Lower leg skin (tissue), 4 donors: ENCODE data around the gene MILR1. TPM values are rescaled to one million over a fixed set of nuclear protein-coding genes. Genes with fewer than 3 reads are reported as not detected.

Experiments used
- DNase-seq, 2 donors: peaks; one replicate each; pipeline ENCODE4 v3.0.0-alpha.2; 2019; ENCODE audit warnings: low spot score in 2 of 2
- H3K4me3 ChIP-seq: fragments of 200-600 bp; sonication (generic); 2 replicates; pipeline ENCODE4 v1.5.1; 2017; ENCODE audit warnings: mild to moderate bottlenecking, low read depth; ENCODE audit not compliant: poor library complexity, severe bottlenecking
- CTCF ChIP-seq, 3 donors: fragments of 450-650 bp; IDR thresholded peaks; one replicate each; pipeline ENCODE4 v1.5.1; 2016; ENCODE audit warnings: antibody characterized with exemption in 3 of 3, mild to moderate bottlenecking in 3 of 3, moderate library complexity in 2 of 3
- POLR2A ChIP-seq, 2 donors: fragments of 450-650 bp; IDR thresholded peaks; one replicate each; pipeline ENCODE4 v1.6.1; 2016 to 2017; ENCODE audit warnings: antibody characterized with exemption in 2 of 2, mild to moderate bottlenecking in 1 of 2, moderate library complexity in 1 of 2
- WGBS, 2 donors: methylation state at CpG; one replicate each; pipeline ENCODE4 v1.1.5; 2018; 5-methylcytosine and 5-hydroxymethylcytosine counted together
- intact Hi-C: fragments of 100-400 bp; cut with DNase I; formaldehyde crosslinking; loops from one replicate; pipeline ENCODE4 v1.15.0; 2023; ENCODE audit warnings: low total_unique reads
- total RNA-seq, 4 donors: library from RNA; depleted of rRNA; stranded (reverse); fragments of >200 nt; gene quantifications; one replicate each; pipeline ENCODE4 v1.1.0, GENCODE V29; 2016

The MILR1 gene
- total RNA-seq, 4 donors from 2014 or later, result 1.8 TPM; not detected in 3

GRCh38 chr17:64500862-64501765 lies 52.2 kb downstream of the MILR1 start:
- intact Hi-C loops, result no loop called here

GRCh38 chr17:64502021-64502420 lies 53.1 kb downstream of the MILR1 start:
- no peak overlapping the region for H3K4me3 ChIP-seq
- TF ChIP-seq POLR2A (IDR thresholded peaks at IDR 0.05) (no peak), CTCF (IDR thresholded peaks at IDR 0.05) (no peak)
- 72 to 79% methylated on average over 3 of the region's 3 CpGs for WGBS, 2 donors
- DNase-seq, result no peak
- intact Hi-C loops, result no loop called here

More at GRCh38 chr17:64500862-64501765, 52.2 kb downstream of the MILR1 start:
- no peak for DNase-seq
- TF ChIP-seq CTCF (IDR thresholded peaks at IDR 0.05) (no peak), POLR2A (IDR thresholded peaks at IDR 0.05) (no peak)
- no peak overlapping the region for H3K4me3 ChIP-seq
- 58 to 59% methylated on average over 11 of the region's 11 CpGs for WGBS, 2 donors

- TF ChIP-seq POLR2A (IDR thresholded peaks at IDR 0.05), result no peak
- TF ChIP-seq CTCF (IDR thresholded peaks at IDR 0.05), result no peak
- H3K4me3 ChIP-seq, result no peak overlapping the region
- 77 to 81% methylated on average over 2 of the region's 2 CpGs for WGBS, 2 donors
- no peak for DNase-seq
- intact Hi-C loops, result no loop called here
These were observed 53.9 kb downstream of the MILR1 start for GRCh38 chr17:64502809-64503208.

- DNase-seq, result no peak
- intact Hi-C loops, result no loop called here
- TF ChIP-seq CTCF (IDR thresholded peaks at IDR 0.05) (no peak), POLR2A (IDR thresholded peaks at IDR 0.05) (no peak)
- WGBS, 2 donors, result 48 to 55% methylated on average over 5 of the region's 5 CpGs
- H3K4me3 ChIP-seq, result no peak overlapping the region
These were observed 54.4 kb downstream of the MILR1 start for GRCh38 chr17:64503341-64503740.

- DNase-seq, result no peak
These were observed 55.2 kb downstream of the MILR1 start for GRCh38 chr17:64503821-64504768.

More at GRCh38 chr17:64503821-64504768, 55.2 kb downstream of the MILR1 start:
- TF ChIP-seq CTCF (IDR thresholded peaks at IDR 0.05) (no peak), POLR2A (IDR thresholded peaks at IDR 0.05) (no peak)
- whole genome bisulfite sequencing, 2 donors, result 12 to 15% methylated on average over 7 of the region's 7 CpGs
- intact Hi-C loops, result no loop called here
- peak overlapping the region; percentile 61 for H3K4me3 ChIP-seq
